WTC11 (cell line): ENCODE data around the gene CTIF.

ENCODE experiments used
- CTCF ChIP-seq: fragments of 200-600 bp; IDR thresholded peaks from 2 replicates; pipeline ENCODE4 v1.8.0; 2022; ENCODE audit warnings: antibody characterized with exemption
- ZNF219 ChIP-seq: sonication (generic); formaldehyde crosslinking; IDR thresholded peaks from 2 replicates; pipeline ENCODE4 v1.8.0; 2023; ENCODE audit warnings: missing genetic modification reagents, mild to moderate bottlenecking, borderline replicate concordance

DNA sequence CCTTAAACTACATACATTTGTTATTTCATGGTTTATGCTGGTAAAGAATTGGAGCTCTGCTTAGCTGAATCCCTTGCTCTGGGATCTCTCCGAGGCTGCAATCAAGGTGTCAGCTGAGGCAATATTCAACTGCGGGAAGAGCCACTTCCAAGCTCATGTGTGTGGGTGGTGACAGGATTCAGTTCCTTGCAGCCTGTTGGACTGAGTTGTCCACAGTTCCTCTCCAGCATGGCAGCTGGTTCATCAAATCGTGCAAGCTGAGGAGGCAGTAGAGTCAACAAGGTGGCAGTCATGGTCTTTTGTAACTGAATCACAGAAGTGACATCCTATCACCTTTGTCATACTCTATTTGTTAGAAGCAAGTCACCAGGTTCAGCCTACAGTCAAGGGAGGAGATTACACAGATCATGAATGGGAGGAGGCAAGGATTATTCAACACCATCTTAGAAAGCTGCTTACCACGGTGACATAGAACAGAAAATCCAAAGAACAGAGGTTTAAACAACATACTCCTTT is 56.9 kb downstream of the CTIF start:
- no peak for TF ChIP-seq CTCF
- no peak for TF ChIP-seq ZNF219 (CRISPR knock-in tag)
